A204.1 (cell line): Measurements from ENCODE around the gene APOO.

ENCODE experiments used
- FAIRE-seq: peaks from 2 replicates; lab custom pipeline; 2012; peaks lifted over from hg19 to GRCh38; lab: Jason Lieb, UNC

Gene APOO

GRCh38 chrX:23907498-23908218 lies at the start of gene APOO, which contains the start of gene CXorf58:
APOO (minus strand) TSS chrX:23907938; CDS start chrX:23907702, 236 bp downstream.
CXorf58 (plus strand) TSS chrX:23908006; CDS start chrX:23910303, 2,297 bp downstream.
- peak; percentile 97 for FAIRE-seq

GRCh38 chrX:23954396-23954795 lies 46.7 kb upstream of the APOO start:
- FAIRE-seq, result no peak

- no peak for FAIRE-seq
Measured at GRCh38 chrX:23953908-23954269, 46.2 kb upstream of the APOO start.

- no peak for FAIRE-seq
Measured at GRCh38 chrX:23952984-23953907, 45.5 kb upstream of the APOO start.

GRCh38 chrX:23952391-23952790 lies 44.7 kb upstream of the APOO start:
- FAIRE-seq, result no peak

- no peak for FAIRE-seq
Measured at GRCh38 chrX:23945206-23945605, 37.5 kb upstream of the APOO start.

GRCh38 chrX:23944234-23944633 lies 36.5 kb upstream of the APOO start:
- FAIRE-seq, result no peak

GRCh38 chrX:23939203-23939602 lies 31.5 kb upstream of the APOO start:
- no peak for FAIRE-seq

- FAIRE-seq, result peak; percentile 27
Measured at GRCh38 chrX:23938690-23939089, 31.0 kb upstream of the APOO start.

GRCh38 chrX:23937100-23937499 lies 29.4 kb upstream of the APOO start:
- no peak for FAIRE-seq

- FAIRE-seq, result no peak
Measured at GRCh38 chrX:23936180-23936579, 28.4 kb upstream of the APOO start.

GRCh38 chrX:23935106-23935505 lies 27.4 kb upstream of the APOO start:
- no peak for FAIRE-seq

GRCh38 chrX:23932046-23932445 lies 24.3 kb upstream of the APOO start:
- FAIRE-seq, result no peak

- no peak for FAIRE-seq
Measured at GRCh38 chrX:23930894-23931604, 23.3 kb upstream of the APOO start.

GRCh38 chrX:23926015-23926414 lies 18.3 kb upstream of the APOO start:
- FAIRE-seq, result no peak

- no peak for FAIRE-seq
Measured at GRCh38 chrX:23919706-23920320, 12.1 kb upstream of the APOO start.

- no peak for FAIRE-seq
Measured at GRCh38 chrX:23919148-23919547, 11.4 kb upstream of the APOO start.

GRCh38 chrX:23911126-23911835 lies 3.5 kb upstream of the APOO start:
- FAIRE-seq, result no peak

- no peak for FAIRE-seq
Measured at GRCh38 chrX:23908219-23909004, 674 bp upstream of the APOO start.

GRCh38 chrX:23907111-23907497 lies 634 bp downstream of the APOO start:
- FAIRE-seq, result no peak

- FAIRE-seq, result no peak
Measured at GRCh38 chrX:23904096-23904495, 3.6 kb downstream of the APOO start.
